SJSA1 (cell line): ENCODE data around the gene IL10RA. TPM values are rescaled to one million over a fixed set of nuclear protein-coding genes. Genes with fewer than 3 reads are reported as not detected.

Experiments used
- DNase-seq, 2 experiments: peaks; one replicate each; pipeline ENCODE4 v3.0.0-alpha.2; 2015 to 2020; ENCODE audit warnings: low spot score in 2 of 2, low read depth in 1 of 2
- H3K27ac ChIP-seq: fragments of 250-450 bp; sonication (Bioruptor Pico); 2 replicates; pipeline ENCODE4 v1.5.1; 2020; ENCODE audit warnings: mild to moderate bottlenecking, moderate library complexity
- H3K27me3 ChIP-seq: fragments of 250-450 bp; sonication (Bioruptor Pico); replicated peaks from 2 replicates; pipeline ENCODE4 v1.5.1; 2020; ENCODE audit warnings: mild to moderate bottlenecking, moderate library complexity
- H3K36me3 ChIP-seq: fragments of 250-450 bp; sonication (Bioruptor Pico); 2 replicates; pipeline ENCODE4 v1.5.1; 2020; ENCODE audit warnings: mild to moderate bottlenecking
- H3K4me1 ChIP-seq: fragments of 250-450 bp; sonication (Bioruptor Pico); replicated peaks from 2 replicates; pipeline ENCODE4 v1.6.1; 2021; ENCODE audit warnings: mild to moderate bottlenecking
- H3K4me3 ChIP-seq: fragments of 250-450 bp; sonication (Bioruptor Pico); 2 replicates; pipeline ENCODE4 v1.5.1; 2020; ENCODE audit warnings: mild to moderate bottlenecking
- H3K9me3 ChIP-seq: fragments of 250-450 bp; sonication (Bioruptor Pico); replicated peaks from 2 replicates; pipeline ENCODE4 v1.5.1; 2020; ENCODE audit warnings: mild to moderate bottlenecking
- total RNA-seq: library from RNA; depleted of rRNA; stranded (reverse); fragments of >200 nt; shearing (Covaris generic); gene quantifications from 2 replicates; pipeline ENCODE4 v1.2.3, GENCODE V29; 2014

IL10RA gene
- total RNA-seq, 1 experiment from 2014 or later: not detected

DNA sequence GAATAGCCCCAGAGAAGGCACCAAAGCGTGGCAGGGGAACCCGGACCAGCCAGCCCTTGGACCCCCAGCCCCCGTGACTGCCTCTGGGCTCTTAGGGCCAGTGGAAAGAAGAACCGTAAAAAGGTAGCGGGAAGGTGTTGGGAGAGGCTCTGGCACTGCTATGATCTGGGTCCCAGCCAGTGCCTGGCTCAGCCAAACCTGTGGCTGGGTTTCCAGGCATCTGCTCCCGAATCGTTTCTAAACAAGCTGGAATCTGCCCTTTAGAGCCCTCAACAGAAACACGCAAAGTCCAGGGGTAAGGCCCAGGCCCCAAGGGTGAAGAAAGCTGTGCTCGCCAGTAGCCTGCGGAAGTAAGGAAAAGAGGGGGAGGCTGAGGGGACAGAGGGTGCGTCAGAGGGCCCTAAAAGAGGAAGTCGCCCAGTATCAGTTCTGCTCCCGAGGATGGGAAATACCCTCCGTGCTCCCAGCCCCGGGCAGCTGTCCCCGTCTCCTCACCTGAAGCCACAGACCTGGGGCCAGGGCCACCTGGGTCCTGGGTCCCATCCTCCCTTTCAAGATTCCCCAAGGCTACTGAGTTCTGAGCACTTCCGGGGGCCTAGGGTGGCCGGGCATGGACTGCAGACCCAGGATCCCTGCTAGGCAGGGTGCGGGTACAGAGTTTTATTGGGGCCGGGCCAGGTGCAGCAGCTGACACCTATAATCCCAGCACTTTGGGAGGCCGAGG lies 24.7 kb downstream of the IL10RA start:
- no peaks in the 10 kb centered on the region for H3K4me1 ChIP-seq
- no peaks in the 10 kb centered on the region for H3K9me3 ChIP-seq
- no peaks in the 10 kb centered on the region for H3K36me3 ChIP-seq
- H3K4me3 ChIP-seq: no peak overlapping the region
- no peaks in the 10 kb centered on the region for H3K27me3 ChIP-seq
- DNase-seq: no peak
- H3K27ac ChIP-seq: no peak overlapping the region

- Histone ChIP-seq H3K4me3 (no peak overlapping the region), H3K27me3 (no peaks in the 10 kb centered on the region), H3K27ac (no peak overlapping the region), H3K36me3 (no peaks in the 10 kb centered on the region), H3K4me1 (no peaks in the 10 kb centered on the region), H3K9me3 (no peaks in the 10 kb centered on the region)
- DNase-seq: no peak
Observed at GRCh38 chr11:118012083-118012669, 26.0 kb downstream of the IL10RA start.

DNA sequence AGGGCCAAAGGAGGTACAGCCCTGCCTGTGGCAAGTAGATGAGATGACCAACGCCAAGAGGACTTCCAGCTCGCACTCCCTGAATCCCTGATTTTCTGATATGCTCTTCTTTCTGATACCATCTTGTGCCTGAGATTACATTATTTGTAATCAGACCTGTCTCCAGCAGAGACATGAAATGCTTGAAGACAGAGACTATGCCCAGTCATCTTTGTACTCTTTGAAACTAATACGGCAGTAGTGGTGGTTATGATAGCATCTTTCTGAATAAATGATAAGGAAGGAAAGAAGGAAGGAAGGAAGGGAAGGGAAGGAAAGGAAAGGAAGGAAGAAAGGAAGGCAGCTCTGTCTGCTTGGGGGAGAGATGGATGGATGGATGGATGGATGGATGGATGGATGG lies 27.8 kb downstream of the IL10RA start:
- H3K4me3 ChIP-seq: no peak overlapping the region
- H3K9me3 ChIP-seq: no peaks in the 10 kb centered on the region
- no peaks in the 10 kb centered on the region for H3K36me3 ChIP-seq
- no peak overlapping the region for H3K27ac ChIP-seq
- H3K4me1 ChIP-seq: no peaks in the 10 kb centered on the region
- DNase-seq: no peak
- no peaks in the 10 kb centered on the region for H3K27me3 ChIP-seq

- Histone ChIP-seq H3K27ac (no peak overlapping the region), H3K9me3 (no peaks in the 10 kb centered on the region), H3K36me3 (no peaks in the 10 kb centered on the region), H3K4me3 (no peak overlapping the region), H3K27me3 (no peaks in the 10 kb centered on the region), H3K4me1 (no peaks in the 10 kb centered on the region)
- DNase-seq: no peak
Observed at GRCh38 chr11:118015385-118015841, 29.2 kb downstream of the IL10RA start.

GRCh38 chr11:118016104-118016503 lies 29.9 kb downstream of the IL10RA start:
- no peaks in the 10 kb centered on the region for H3K9me3 ChIP-seq
- no peak overlapping the region for H3K4me3 ChIP-seq
- no peaks in the 10 kb centered on the region for H3K4me1 ChIP-seq
- H3K27ac ChIP-seq: no peak overlapping the region
- no peaks in the 10 kb centered on the region for H3K36me3 ChIP-seq
- no peak for DNase-seq
- H3K27me3 ChIP-seq: no peaks in the 10 kb centered on the region

- Histone ChIP-seq H3K27ac (no peak overlapping the region), H3K4me1 (no peaks in the 10 kb centered on the region), H3K4me3 (no peak overlapping the region), H3K36me3 (no peaks in the 10 kb centered on the region), H3K9me3 (no peaks in the 10 kb centered on the region), H3K27me3 (no peaks in the 10 kb centered on the region)
- no peak for DNase-seq
Observed at GRCh38 chr11:118017111-118017510, 30.9 kb downstream of the IL10RA start.

DNA sequence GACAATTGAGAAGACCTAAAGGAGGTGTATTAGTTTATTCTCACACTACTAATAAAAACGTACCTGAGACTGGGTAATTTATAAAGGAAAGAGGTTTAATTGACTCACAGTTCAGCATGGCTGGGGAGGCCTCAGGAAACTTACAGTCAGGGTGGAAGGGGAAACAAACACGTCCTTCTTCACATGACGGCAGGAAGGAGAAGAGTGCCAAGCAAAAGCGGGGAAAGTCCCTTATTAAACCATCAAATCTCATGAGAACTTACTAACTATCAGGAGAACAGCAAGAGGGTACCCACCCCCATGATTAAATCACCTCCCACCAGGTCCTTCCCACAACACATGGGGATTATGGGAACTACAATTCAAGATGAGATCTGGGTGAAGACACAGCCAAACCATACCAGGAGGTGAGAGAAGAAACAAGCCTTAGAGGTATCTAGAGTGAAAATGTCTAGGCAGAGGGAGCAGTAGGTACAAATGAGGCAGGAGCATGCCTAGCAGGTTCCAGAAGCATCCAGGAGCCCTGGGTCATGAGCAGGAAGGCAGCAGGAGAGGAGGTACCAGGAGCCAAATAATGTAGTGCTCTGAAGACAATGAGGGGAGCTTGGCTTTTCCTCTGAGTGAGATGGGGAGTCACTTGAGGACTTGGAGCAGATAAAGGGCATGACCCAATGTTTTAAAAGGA lies 31.6 kb downstream of the IL10RA start:
- Histone ChIP-seq H3K9me3 (no peaks in the 10 kb centered on the region), H3K27ac (no peak overlapping the region), H3K27me3 (no peaks in the 10 kb centered on the region), H3K36me3 (no peaks in the 10 kb centered on the region), H3K4me3 (no peak overlapping the region), H3K4me1 (no peaks in the 10 kb centered on the region)
- no peak for DNase-seq

GRCh38 chr11:118018401-118018800 lies 32.2 kb downstream of the IL10RA start:
- Histone ChIP-seq H3K27ac (no peak overlapping the region), H3K36me3 (no peaks in the 10 kb centered on the region), H3K4me1 (no peaks in the 10 kb centered on the region), H3K4me3 (no peak overlapping the region), H3K9me3 (no peaks in the 10 kb centered on the region), H3K27me3 (no peaks in the 10 kb centered on the region)
- DNase-seq: no peak

DNA sequence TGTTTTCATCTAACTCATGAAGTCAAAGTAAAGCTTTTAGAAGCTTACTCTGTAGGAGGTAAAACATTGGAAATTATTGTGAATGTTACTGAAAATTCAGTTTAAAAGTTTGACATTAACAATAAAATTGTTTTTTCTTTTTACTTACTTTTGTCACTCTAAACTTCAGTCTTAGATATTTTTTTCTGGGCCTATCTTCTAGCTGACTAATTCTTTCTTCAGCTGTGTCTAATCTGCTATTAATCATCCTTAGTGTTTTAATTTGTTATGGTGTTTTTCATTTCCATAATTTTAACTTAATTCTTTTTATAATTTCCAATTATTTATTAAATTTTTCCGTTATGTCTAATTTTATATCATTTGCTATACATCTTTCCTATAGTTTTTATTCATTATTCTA lies 35.0 kb downstream of the IL10RA start:
- Histone ChIP-seq H3K4me1 (no peaks in the 10 kb centered on the region), H3K27me3 (no peaks in the 10 kb centered on the region), H3K36me3 (no peaks in the 10 kb centered on the region), H3K4me3 (no peak overlapping the region), H3K9me3 (no peaks in the 10 kb centered on the region), H3K27ac (no peak overlapping the region)
- DNase-seq: no peak

GRCh38 chr11:118027694-118028093 lies 41.5 kb downstream of the IL10RA start:
- Histone ChIP-seq H3K27ac (no peak overlapping the region), H3K4me1 (no peaks in the 10 kb centered on the region), H3K27me3 (no peaks in the 10 kb centered on the region), H3K36me3 (no peaks in the 10 kb centered on the region), H3K9me3 (no peaks in the 10 kb centered on the region), H3K4me3 (no peak overlapping the region)
- DNase-seq: no peak

- Histone ChIP-seq H3K4me3 (no peak overlapping the region), H3K9me3 (no peaks in the 10 kb centered on the region), H3K4me1 (no peaks in the 10 kb centered on the region), H3K27ac (no peak overlapping the region), H3K27me3 (no peaks in the 10 kb centered on the region), H3K36me3 (no peaks in the 10 kb centered on the region)
- no peak for DNase-seq
Observed at GRCh38 chr11:118028626-118029025, 42.4 kb downstream of the IL10RA start.

DNA sequence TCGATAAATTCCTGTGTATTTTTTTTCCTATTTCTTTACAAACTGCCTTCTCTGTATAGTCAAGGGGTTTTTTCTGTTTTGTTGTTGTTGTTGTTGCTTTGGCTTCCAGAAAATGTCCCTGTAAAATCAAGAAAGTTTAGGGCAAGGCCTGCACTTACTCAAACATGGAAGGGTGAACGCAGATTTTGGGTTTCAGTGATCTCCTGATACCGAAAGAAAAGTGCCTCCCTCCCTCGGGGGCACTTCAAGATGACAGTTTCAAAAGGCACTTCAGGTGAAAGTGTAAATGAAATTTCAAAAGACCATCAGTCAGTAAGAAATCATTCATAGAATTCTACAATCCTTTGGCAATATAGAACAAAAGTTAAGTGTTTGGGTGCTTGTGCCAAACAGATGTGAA lies 47.2 kb downstream of the IL10RA start:
- Histone ChIP-seq H3K9me3 (no peaks in the 10 kb centered on the region), H3K27ac (no peak overlapping the region), H3K4me3 (no peak overlapping the region), H3K4me1 (no peaks in the 10 kb centered on the region), H3K27me3 (no peaks in the 10 kb centered on the region), H3K36me3 (no peaks in the 10 kb centered on the region)
- no peak for DNase-seq

GRCh38 chr11:118042141-118042540 lies 55.9 kb downstream of the IL10RA start:
- no peak overlapping the region for H3K27ac ChIP-seq
- no peaks in the 10 kb centered on the region for H3K9me3 ChIP-seq
- H3K4me1 ChIP-seq: no peaks in the 10 kb centered on the region
- H3K36me3 ChIP-seq: no peaks in the 10 kb centered on the region
- no peak overlapping the region for H3K4me3 ChIP-seq
- no peak for DNase-seq
- H3K27me3 ChIP-seq: no peaks in the 10 kb centered on the region

GRCh38 chr11:118042796-118043195 lies 56.6 kb downstream of the IL10RA start:
- no peaks in the 10 kb centered on the region for H3K9me3 ChIP-seq
- H3K27me3 ChIP-seq: no peaks in the 10 kb centered on the region
- no peak overlapping the region for H3K27ac ChIP-seq
- no peak for DNase-seq
- H3K36me3 ChIP-seq: no peaks in the 10 kb centered on the region
- H3K4me1 ChIP-seq: no peaks in the 10 kb centered on the region
- H3K4me3 ChIP-seq: no peak overlapping the region
